Fibroblast of pulmonary artery (primary cell): ENCODE measurements around the gene PDE6A.
A peak's percentile ranks its signal among the peaks of the same experiment; 100 is the strongest.

Experiments used
- DNase-seq: peaks from one replicate; pipeline ENCODE4 v3.0.0-alpha.2; 2010; ENCODE audit warnings: low read depth
- H3K4me3 ChIP-seq: replicated peaks from 2 replicates; pipeline ENCODE4 v1.5.1; 2011; ENCODE audit warnings: low read depth, mild to moderate bottlenecking, control low read depth, low read length, moderate library complexity
- TF ChIP-seq, protein P1 (sequence below): IDR thresholded peaks from 2 replicates; pipeline ENCODE4 v1.5.1; 2011; ENCODE audit warnings: mild to moderate bottlenecking, control low read depth, low read length, inconsistent platforms; ENCODE audit errors: missing control alignments

The PDE6A gene

DNA sequence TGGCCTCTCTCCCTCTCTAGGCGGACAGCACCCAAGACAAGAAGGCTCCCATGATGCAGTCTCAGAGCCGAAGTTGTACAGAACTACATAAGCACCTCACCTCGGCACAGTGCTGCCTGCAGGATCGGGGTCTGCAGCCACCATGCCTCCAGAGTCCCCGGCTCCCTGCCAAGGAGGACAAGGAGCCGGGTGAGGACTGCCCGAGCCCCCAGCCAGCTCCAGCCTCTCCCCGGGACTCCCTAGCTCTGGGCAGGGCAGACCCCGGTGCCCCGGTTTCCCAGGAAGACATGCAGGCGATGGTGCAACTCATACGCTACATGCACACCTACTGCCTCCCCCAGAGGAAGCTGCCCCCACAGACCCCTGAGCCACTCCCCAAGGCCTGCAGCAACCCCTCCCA is 112.0 kb downstream of the PDE6A start:
- no peak overlapping the region for H3K4me3 ChIP-seq
- TF ChIP-seq, protein P1, sequence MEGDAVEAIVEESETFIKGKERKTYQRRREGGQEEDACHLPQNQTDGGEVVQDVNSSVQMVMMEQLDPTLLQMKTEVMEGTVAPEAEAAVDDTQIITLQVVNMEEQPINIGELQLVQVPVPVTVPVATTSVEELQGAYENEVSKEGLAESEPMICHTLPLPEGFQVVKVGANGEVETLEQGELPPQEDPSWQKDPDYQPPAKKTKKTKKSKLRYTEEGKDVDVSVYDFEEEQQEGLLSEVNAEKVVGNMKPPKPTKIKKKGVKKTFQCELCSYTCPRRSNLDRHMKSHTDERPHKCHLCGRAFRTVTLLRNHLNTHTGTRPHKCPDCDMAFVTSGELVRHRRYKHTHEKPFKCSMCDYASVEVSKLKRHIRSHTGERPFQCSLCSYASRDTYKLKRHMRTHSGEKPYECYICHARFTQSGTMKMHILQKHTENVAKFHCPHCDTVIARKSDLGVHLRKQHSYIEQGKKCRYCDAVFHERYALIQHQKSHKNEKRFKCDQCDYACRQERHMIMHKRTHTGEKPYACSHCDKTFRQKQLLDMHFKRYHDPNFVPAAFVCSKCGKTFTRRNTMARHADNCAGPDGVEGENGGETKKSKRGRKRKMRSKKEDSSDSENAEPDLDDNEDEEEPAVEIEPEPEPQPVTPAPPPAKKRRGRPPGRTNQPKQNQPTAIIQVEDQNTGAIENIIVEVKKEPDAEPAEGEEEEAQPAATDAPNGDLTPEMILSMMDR = no peak
- no peak for DNase-seq

DNA sequence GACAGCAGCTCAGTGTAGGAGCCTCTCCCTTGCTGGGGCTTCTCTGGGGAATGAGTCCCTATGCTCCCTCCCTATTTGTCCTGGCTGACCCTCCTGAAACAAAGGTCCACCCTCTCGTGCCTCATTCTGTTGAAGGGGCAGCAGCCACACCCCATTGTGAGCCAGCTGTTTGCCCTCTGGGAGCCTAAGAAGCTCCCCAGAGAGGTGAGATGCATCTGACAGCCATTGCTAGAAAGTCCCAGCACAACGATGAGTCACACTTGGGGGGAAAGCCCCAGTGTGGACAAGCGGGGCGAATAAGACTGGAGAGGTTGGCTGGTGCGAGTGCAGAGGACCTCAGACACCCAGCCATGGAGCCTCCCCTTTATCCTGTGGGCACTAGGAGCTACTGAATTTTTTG is 113.1 kb downstream of the PDE6A start:
- TF ChIP-seq, protein P1 = no peak
- DNase-seq = peak; percentile 39
- no peak overlapping the region for H3K4me3 ChIP-seq

DNA sequence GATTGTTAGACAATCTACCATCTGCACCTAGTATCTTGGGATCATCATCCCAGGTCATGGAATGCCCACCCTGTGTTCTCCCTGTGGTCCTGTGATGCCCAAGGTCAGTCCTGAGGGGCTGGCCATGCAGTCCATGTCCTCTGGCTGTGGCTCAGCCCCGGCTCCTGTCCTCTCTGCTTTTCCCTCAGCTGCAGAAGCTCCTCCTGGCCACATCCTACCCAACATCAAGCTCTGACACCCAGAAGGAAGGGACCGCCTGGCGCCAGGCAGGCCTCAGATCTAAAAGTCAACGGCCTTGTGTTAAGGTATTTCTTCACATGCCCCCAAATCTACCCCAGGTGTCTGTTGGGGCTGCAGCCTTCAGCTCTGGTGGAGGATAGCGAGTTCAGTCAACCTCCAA is 114.0 kb downstream of the PDE6A start:
- DNase-seq = no peak
- TF ChIP-seq, protein P1 = no peak
- H3K4me3 ChIP-seq = no peak overlapping the region

DNA sequence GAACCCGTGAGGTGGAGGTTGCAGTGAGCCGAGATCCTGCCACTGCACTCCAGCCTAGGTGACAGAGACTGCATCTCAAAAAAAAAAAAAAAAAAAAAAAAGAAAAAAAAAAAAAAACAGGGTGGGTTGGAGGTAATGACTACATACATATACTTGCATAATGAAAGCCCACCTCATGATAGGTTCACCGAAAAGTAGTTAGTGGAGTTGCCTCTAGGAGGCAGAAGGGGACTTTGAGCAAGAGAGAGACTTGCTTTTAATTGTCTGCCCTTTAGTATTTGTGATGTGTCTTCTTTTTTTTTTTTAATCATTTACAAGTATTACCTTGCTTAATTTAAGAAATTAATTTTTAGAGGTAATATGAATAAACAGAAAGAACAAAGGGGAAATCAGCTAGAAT is 114.6 kb downstream of the PDE6A start:
- DNase-seq = no peak
- TF ChIP-seq, protein P1 = peak; percentile 19
- no peak overlapping the region for H3K4me3 ChIP-seq

DNA sequence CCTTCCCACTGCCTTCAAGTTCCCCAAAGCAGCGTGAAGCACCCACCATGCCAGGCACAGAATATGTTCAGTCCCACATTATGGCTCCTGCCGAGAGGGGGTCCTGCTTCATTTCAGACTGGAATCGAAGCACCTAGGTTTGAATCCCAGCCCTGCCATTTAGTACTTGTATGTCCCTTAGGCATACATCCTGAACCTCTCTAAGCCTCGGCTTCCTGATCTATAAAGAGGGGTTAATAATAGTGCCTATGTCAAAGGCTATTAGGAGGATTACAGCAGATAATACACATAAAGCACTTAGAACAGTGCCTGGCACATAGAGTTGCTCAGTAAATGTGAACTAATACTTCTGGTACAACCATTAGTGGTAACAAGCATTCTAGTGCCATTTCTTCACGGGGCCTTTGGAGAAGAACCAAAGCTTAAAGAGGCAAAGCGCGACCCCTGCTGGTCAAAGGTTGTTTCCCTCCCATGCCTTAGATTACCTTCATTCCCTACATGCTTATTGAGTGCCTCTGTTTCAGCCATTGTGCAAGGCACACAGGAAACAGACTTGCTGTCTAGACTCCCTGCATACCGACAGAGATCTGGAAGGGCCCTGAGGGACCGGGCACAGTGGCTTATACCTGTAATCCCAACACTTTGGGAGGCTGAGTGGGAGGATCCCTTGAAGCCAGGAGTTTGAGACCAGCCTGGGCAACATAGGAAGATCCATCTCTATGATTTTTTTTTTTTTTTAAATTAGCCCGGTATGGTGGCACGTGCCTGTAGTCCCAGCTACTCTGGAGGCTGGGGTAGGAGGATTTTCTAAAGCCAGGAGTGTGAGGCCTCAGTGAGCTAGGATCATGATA is 116.2 kb downstream of the PDE6A start:
- TF ChIP-seq, protein P1 = peak; percentile 92
- no peak overlapping the region for H3K4me3 ChIP-seq
- DNase-seq = peak; percentile 98

DNA sequence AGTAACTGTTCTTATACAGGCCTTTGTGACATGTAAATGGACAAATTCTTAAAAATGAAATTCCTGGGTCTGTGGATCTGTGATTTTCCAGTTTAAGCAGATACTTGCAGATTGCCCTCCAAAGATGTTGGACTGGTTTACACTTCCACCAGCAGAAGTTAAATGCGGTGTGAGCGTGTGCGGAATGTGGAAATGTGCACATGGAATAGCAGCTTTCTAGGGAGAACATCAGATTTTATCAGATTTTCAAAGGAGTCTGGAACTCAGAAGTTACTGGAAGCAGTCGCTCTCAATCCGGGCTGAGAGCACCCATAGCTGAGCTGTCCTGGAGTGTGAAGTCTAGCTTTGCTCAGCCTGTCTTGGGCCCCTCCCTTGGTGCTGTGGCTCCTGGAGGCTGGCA is 117.0 kb downstream of the PDE6A start:
- no peak for DNase-seq
- TF ChIP-seq, protein P1 = no peak
- no peak overlapping the region for H3K4me3 ChIP-seq

DNA sequence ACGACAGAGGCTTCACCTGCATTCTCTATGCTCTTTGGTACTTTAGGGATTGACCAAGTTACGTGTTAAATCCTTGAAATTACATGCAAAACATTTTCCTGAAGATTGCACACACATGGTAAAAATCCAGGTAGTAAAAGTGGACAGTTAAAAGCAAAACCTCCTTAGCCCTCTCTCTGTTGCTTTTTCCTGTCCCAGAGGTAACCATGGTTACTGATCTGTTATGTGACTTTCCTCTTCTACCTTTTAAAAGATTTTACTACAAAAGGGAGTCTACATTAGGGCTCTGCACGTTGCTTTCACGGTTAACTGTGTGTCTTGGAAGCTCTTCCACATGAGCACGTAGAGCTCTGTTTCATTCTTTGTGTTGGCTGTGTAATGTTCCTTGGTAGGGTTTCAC is 117.5 kb downstream of the PDE6A start:
- TF ChIP-seq, protein P1 = no peak
- no peak overlapping the region for H3K4me3 ChIP-seq
- no peak for DNase-seq
